ENCODE data around the gene SND1.

SND1 gene

DNA sequence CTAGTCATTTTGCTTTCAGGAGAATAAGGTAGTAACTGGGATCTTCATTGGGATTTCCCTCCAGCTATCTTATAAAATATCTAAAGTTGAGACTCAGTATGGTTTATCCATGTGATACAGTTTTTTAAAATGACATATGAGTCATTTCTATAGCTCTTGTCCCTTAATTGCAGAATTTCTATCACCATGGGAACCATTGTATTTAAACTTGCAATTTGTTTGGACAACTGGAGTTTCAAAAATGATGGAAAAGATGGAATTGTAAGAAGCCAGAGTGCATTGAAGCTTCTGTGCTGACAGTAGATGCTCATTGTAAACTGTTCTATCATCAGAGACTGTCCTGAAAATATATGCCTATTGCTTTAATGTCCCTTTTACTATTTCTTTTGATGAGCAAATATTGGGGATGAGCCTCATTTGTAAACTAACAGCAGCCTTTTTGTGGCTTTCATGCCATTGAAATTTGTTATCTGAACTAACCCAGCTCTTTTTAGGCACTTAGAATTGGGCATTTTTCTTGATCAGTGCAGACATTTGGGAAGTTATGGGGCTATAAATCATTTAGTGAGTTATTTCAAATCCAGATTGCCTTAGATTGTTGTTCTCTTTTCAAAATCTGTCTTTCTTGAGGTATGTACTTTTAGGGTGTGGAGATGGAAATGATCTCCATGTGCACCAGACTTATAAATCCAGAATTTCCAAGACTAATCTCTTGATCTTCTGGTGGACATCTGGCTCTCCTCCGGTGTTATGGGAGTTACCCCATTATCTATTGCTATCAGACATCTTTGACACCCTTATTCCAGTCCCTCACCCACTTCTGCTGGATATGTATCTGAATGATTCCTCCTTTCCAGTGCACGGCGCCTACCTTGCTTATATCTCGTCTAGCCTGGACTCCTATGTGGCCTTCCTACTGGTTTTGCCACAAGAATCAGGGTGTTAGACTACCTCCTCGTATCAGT is 159.0 kb downstream of the SND1 start:
- TF ChIP-seq, protein P1, sequence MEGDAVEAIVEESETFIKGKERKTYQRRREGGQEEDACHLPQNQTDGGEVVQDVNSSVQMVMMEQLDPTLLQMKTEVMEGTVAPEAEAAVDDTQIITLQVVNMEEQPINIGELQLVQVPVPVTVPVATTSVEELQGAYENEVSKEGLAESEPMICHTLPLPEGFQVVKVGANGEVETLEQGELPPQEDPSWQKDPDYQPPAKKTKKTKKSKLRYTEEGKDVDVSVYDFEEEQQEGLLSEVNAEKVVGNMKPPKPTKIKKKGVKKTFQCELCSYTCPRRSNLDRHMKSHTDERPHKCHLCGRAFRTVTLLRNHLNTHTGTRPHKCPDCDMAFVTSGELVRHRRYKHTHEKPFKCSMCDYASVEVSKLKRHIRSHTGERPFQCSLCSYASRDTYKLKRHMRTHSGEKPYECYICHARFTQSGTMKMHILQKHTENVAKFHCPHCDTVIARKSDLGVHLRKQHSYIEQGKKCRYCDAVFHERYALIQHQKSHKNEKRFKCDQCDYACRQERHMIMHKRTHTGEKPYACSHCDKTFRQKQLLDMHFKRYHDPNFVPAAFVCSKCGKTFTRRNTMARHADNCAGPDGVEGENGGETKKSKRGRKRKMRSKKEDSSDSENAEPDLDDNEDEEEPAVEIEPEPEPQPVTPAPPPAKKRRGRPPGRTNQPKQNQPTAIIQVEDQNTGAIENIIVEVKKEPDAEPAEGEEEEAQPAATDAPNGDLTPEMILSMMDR (IDR thresholded peaks at IDR 0.05; ENCODE audit: low read depth, low read length, missing control alignments): no peak

DNA sequence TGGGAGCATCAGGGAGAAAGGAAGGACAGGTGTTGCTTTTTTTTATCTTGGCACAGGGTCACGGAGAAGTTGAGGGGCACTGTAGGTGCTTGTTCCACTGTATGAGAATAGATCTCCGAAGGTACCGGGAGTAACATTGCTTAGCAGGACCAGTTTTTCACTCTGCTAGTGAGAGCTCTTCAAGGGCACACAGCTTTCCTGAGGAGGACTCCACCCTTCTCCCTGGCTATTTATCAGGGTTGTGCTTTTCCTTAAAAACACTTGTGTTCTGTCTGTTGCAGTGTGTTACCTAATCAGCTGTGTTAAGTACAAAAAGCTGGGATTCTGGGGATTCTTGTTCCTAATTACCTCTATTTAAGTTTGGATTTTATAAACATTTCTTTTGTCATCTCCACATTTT is 160.5 kb downstream of the SND1 start:
- no peak for DNase-seq (ENCODE audit: low read depth)
- TF ChIP-seq, protein P1 (IDR thresholded peaks at IDR 0.05; ENCODE audit: low read depth, low read length, missing control alignments): no peak
- H3K4me3 ChIP-seq (ENCODE audit: low read depth, low read length): no peak overlapping the region

More for the DNA sequence above, 159.0 kb downstream of the SND1 start:
- no peak overlapping the region for H3K4me3 ChIP-seq (ENCODE audit: low read depth, low read length)
- DNase-seq (ENCODE audit: low read depth): no peak

DNA sequence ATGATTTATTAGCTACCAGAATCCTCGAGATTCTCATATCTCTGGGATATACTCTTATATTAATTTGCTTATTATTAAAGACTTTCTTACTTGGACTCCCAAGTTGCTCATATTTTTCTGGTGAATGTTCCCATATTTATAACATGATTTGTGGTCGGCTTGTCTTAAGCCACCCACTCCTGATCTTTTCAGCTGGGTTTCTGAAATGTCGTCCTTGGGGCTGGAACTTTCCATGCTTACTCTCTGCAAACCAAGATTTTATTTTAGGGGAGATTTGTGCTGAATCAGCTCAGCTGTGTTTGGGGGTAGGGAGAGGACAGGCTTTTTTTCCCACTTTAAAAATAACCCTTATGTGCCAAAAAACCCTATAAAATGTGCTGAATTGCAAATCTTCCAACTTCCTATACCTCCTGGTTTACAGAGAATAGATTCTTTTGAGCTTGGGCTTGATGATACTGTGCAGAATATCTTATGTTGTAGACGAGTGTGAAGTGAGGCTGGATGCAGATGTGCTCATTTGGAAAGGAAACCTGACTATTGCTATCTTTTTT is 162.1 kb downstream of the SND1 start:
- no peak for DNase-seq (ENCODE audit: low read depth)
- no peak overlapping the region for H3K4me3 ChIP-seq (ENCODE audit: low read depth, low read length)
- TF ChIP-seq, protein P1 (IDR thresholded peaks at IDR 0.05; ENCODE audit: low read depth, low read length, missing control alignments): no peak

DNA sequence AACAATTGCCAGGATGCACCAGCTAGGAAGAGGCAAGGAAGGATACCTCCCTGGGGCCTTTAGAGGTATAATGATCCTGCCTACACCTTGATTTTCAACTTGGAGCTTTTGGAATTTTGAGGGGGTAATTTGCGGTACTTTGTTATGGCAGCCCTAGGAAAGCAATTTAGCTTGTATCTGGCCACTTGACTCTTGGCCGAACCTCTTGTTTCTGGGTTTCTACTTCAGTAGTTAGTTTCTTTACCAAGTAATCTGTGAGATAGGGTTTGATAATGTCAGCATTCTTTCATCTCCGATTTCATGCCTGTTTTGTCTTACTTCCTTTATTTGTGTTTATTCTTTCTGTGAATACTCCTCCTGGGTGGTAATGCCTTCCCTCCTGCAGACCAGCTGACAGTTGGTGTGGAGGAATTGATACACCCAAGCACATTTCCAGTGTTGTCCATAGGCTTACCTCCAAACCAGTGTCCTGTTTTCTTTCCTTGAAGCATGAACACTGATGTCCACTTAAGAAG is 163.7 kb downstream of the SND1 start:
- TF ChIP-seq, protein P1 (IDR thresholded peaks at IDR 0.05; ENCODE audit: low read depth, low read length, missing control alignments): no peak
- no peak for DNase-seq (ENCODE audit: low read depth)
- no peak overlapping the region for H3K4me3 ChIP-seq (ENCODE audit: low read depth, low read length)

DNA sequence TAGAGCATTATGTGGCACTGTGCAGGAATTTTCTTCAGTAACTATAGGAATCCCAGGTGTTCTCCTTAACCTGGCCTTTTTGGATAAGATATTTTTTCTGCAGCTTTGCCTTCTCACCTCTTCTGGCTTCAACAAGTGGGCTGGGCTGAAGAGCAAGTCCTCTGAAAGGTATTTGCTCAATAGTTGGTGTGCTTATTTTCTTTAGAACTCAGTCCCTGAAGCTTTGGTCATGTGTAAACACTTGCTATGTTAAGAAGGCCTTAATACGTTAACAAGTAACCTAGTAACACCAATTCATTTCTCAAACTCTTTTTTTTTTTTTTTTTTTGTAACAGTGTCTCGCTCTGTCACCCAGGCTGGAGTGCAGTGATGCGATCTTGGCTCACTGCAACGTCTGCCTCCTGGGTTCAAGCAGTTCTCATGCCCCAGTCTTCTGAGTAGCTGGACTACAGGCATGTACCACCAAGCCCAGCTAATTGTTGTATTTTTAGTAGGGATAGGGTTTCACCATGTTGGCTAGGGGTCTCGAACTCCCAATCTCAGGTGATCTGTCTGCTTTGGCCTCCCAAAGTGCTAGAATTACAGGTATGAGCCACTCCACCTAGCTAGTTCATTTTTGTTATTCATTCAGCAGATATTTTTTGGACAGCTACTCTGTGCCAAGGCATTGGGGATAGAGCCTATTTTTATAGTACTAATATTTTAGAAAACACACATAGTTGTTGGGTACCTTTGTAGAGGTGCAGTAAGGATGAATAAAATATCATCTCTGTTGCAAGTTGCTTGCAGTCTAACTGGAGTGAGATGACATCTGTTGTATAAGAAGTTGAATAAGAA is 164.6 kb downstream of the SND1 start:
- TF ChIP-seq, protein P1 (IDR thresholded peaks at IDR 0.05; ENCODE audit: low read depth, low read length, missing control alignments): no peak
- H3K4me3 ChIP-seq (ENCODE audit: low read depth, low read length): no peak overlapping the region
- no peak for DNase-seq (ENCODE audit: low read depth)

DNA sequence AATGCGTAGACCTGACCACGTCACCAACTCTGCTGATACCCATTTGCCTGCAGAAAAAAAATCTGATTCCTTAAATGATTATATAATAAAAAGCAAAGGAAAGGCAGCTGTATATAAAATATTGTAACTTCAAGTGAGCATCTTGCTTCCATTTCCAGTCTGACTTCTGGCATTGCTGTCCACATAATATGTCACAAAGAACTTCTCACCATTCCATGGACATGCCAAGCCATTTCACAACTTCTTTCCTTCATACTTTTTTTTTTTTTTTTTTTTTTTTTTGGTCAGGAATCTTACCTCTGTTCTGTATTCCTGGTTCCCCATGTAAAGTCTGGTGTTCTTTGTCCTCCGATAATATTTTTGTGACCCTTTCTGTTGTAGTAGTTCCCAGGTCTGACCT is 165.5 kb downstream of the SND1 start:
- TF ChIP-seq, protein P1 (IDR thresholded peaks at IDR 0.05; ENCODE audit: low read depth, low read length, missing control alignments): no peak
- no peak overlapping the region for H3K4me3 ChIP-seq (ENCODE audit: low read depth, low read length)
- no peak for DNase-seq (ENCODE audit: low read depth)

Measured in GM12864 (cell line).